ENCODE data around the gene PRR5. TPM values are rescaled to one million over a fixed set of nuclear protein-coding genes. Genes with fewer than 3 reads are reported as not detected.

The PRR5 gene
- total and polyA plus RNA-seq, 4 donors: 11.5 to 49.1 (median 19.3) TPM

GRCh38 chr22:44669561-44669976 lies 32.4 kb upstream of the PRR5 start:
- Histone ChIP-seq H3K9ac (ENCODE audit: low read depth in 1 of 2, low read length in 2 of 2) (no peak overlapping the region), H3K4me1 (ENCODE audit: control insufficient read depth in 4 of 4, insufficient read depth in 4 of 4, low read length in 3 of 4) (peaks cover 0 to 8% (median 2%) of the 10 kb centered on the region in 4 donors), H3K36me3 (ENCODE audit: control insufficient read depth in 4 of 4, insufficient read depth in 3 of 4, low read depth in 1 of 4, low read length in 3 of 4) (no peaks in the 10 kb centered on the region), H3K27ac (ENCODE audit: low read depth in 1 of 2, low read length in 2 of 2) (peak overlapping the region; percentile 21 to 45), H3K9me3 (ENCODE audit: control insufficient read depth in 4 of 4, low read length in 3 of 4) (no peaks in the 10 kb centered on the region), H3K27me3 (ENCODE audit: control insufficient read depth in 4 of 4, insufficient read depth in 4 of 4, low read length in 3 of 4) (peaks cover 0 to 9% (median under 1%) of the 10 kb centered on the region in 4 donors), H3K4me3 (ENCODE audit: low read depth in 1 of 3, low read length in 3 of 3) (peak overlapping the region in 1 of 3 donors; percentile 21)
- WGBS: 74% methylated on average over 9 of the region's 9 CpGs
- DNase-seq (ENCODE audit: low spot score): no peak
- TF ChIP-seq EGR1 (IDR thresholded peaks at IDR 0.05; ENCODE audit: low read depth in 2 of 2): no peak
- TF ChIP-seq, protein P1, sequence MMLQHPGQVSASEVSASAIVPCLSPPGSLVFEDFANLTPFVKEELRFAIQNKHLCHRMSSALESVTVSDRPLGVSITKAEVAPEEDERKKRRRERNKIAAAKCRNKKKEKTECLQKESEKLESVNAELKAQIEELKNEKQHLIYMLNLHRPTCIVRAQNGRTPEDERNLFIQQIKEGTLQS (IDR thresholded peaks at IDR 0.05): no peak
- peak; percentile 22 for TF ChIP-seq NR2F2 (IDR thresholded peaks at IDR 0.05)
- peak in 1 of 2 donors; percentile 53 for TF ChIP-seq RAD21 (IDR thresholded peaks at IDR 0.05)

GRCh38 chr22:44670220-44670988 lies 31.6 kb upstream of the PRR5 start:
- DNase-seq (ENCODE audit: low spot score): no peak

More at GRCh38 chr22:44670220-44670988, 31.6 kb upstream of the PRR5 start:
- 81% methylated on average over 20 of the region's 20 CpGs for WGBS
- no peak overlapping the region for H3K9ac ChIP-seq (ENCODE audit: low read depth in 1 of 2, low read length in 2 of 2)
- H3K27me3 ChIP-seq (ENCODE audit: control insufficient read depth in 4 of 4, insufficient read depth in 4 of 4, low read length in 3 of 4): peaks cover 0 to 9% (median under 1%) of the 10 kb centered on the region in 4 donors
- TF ChIP-seq HNF4A (conservative IDR thresholded peaks at IDR 0.05): no peak
- no peak for TF ChIP-seq YY1 (IDR thresholded peaks at IDR 0.05)
- no peak for TF ChIP-seq EGR1 (IDR thresholded peaks at IDR 0.05; ENCODE audit: low read depth in 2 of 2)
- no peak for TF ChIP-seq RXRA (IDR thresholded peaks at IDR 0.05)
- no peak for TF ChIP-seq REST (IDR thresholded peaks at IDR 0.05)
- no peak for TF ChIP-seq FOXA1 (IDR thresholded peaks at IDR 0.05)
- TF ChIP-seq, protein P1 (IDR thresholded peaks at IDR 0.05): no peak
- no peak for TF ChIP-seq RAD21 (IDR thresholded peaks at IDR 0.05)
- TF ChIP-seq FOXA2 (IDR thresholded peaks at IDR 0.05): no peak
- no peak for TF ChIP-seq MAX (IDR thresholded peaks at IDR 0.05)
- TF ChIP-seq JUND (IDR thresholded peaks at IDR 0.05): no peak
- TF ChIP-seq TAF1 (conservative IDR thresholded peaks at IDR 0.05): no peak
- H3K4me1 ChIP-seq (ENCODE audit: control insufficient read depth in 4 of 4, insufficient read depth in 4 of 4, low read length in 3 of 4): peaks cover 0 to 4% (median 2%) of the 10 kb centered on the region in 4 donors
- H3K36me3 ChIP-seq (ENCODE audit: control insufficient read depth in 4 of 4, insufficient read depth in 3 of 4, low read depth in 1 of 4, low read length in 3 of 4): no peaks in the 10 kb centered on the region
- H3K27ac ChIP-seq (ENCODE audit: low read depth in 1 of 2, low read length in 2 of 2): no peak overlapping the region
- H3K4me3 ChIP-seq (ENCODE audit: low read depth in 1 of 3, low read length in 3 of 3): no peak overlapping the region
- H3K9me3 ChIP-seq (ENCODE audit: control insufficient read depth in 4 of 4, low read length in 3 of 4): no peaks in the 10 kb centered on the region
